Measurements from ENCODE around the gene PHLDB2. TPM values are rescaled to one million over a fixed set of nuclear protein-coding genes. Genes with fewer than 3 reads are reported as not detected.

Gene PHLDB2
- total RNA-seq, 1 donor from 2014 or later, result 43.5 TPM

DNA sequence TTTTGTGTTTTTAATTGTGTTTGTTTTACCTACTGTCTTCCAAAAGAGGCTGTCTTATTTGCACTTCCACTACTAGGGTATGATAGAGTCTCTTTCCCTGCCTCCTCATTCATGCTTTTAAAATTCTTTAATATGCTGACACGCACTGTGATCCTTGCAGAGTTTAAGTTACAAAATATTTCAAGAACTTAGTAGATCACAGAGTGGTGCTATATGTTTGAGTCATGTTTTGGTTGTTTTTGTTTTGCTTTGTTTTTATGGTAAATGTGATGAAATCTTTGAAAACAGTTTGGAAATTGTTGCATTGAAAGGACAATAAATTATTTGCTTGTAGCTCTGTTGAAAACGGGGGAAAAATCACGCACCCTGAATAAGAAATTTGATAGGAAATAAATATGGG lies 113.8 kb downstream of the PHLDB2 start:
- TF ChIP-seq, protein P1, sequence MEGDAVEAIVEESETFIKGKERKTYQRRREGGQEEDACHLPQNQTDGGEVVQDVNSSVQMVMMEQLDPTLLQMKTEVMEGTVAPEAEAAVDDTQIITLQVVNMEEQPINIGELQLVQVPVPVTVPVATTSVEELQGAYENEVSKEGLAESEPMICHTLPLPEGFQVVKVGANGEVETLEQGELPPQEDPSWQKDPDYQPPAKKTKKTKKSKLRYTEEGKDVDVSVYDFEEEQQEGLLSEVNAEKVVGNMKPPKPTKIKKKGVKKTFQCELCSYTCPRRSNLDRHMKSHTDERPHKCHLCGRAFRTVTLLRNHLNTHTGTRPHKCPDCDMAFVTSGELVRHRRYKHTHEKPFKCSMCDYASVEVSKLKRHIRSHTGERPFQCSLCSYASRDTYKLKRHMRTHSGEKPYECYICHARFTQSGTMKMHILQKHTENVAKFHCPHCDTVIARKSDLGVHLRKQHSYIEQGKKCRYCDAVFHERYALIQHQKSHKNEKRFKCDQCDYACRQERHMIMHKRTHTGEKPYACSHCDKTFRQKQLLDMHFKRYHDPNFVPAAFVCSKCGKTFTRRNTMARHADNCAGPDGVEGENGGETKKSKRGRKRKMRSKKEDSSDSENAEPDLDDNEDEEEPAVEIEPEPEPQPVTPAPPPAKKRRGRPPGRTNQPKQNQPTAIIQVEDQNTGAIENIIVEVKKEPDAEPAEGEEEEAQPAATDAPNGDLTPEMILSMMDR (conservative IDR thresholded peaks at IDR 0.05), result no peak
- no peak overlapping the region for H3K27ac Mint-ChIP-seq
- H3K36me3 Mint-ChIP-seq, result peaks cover 3% of the 10 kb centered on the region
- no peak overlapping the region for H3K4me3 Mint-ChIP-seq
- no peaks in the 10 kb centered on the region for H3K27me3 Mint-ChIP-seq
- no peak for DNase-seq (ENCODE audit: extremely low spot score, unreplicated experiment)
- H3K9me3 Mint-ChIP-seq, result no peaks in the 10 kb centered on the region
- peaks cover under 1% of the 10 kb centered on the region for H3K4me1 Mint-ChIP-seq (ENCODE audit: unreplicated experiment)

DNA sequence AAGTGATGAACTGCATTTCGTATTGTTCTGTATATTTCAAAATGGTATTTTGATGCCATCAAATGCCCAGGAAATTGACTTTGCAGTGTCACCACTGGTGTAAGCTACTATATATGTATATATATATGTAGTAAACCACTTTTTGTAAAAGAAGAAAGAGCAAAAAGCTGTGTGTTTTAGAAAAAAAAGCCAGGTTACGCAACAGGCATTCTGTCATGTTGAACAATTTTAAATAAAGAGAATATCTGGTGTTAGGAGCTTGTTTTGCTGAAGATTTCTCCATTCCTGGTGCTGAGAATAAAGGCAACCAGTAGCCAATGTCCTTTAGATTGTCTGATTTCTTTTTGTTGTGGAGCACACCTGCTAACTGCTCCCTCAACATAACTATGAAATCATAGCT lies 116.1 kb downstream of the PHLDB2 start:
- H3K27me3 Mint-ChIP-seq, result no peaks in the 10 kb centered on the region
- no peaks in the 10 kb centered on the region for H3K9me3 Mint-ChIP-seq
- no peak overlapping the region for H3K4me3 Mint-ChIP-seq
- peaks cover 1% of the 10 kb centered on the region for H3K4me1 Mint-ChIP-seq (ENCODE audit: unreplicated experiment)
- no peak overlapping the region for H3K27ac Mint-ChIP-seq
- DNase-seq (ENCODE audit: extremely low spot score, unreplicated experiment), result no peak
- peaks cover 3% of the 10 kb centered on the region for H3K36me3 Mint-ChIP-seq
- TF ChIP-seq, protein P1 (conservative IDR thresholded peaks at IDR 0.05), result no peak

DNA sequence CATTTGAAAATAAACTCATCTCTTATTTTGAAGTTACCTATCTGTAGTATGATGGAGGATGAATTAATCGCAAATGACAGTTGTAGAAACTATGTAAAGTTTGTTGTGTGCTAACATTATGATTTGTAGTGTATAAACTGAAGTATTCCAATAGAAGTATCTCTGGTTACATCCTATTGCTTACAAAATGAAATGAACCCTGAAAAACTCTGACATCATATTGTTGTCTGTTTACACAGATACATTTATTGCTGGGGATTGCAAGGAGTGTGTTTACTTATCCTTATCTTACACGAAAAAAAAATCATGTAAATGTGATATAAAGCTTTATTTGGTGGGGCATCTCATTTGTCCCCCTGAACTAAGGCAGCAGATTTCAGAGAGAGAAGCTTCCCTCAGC lies 117.2 kb downstream of the PHLDB2 start:
- H3K4me1 Mint-ChIP-seq (ENCODE audit: unreplicated experiment), result peaks cover 10% of the 10 kb centered on the region
- no peak overlapping the region for H3K4me3 Mint-ChIP-seq
- H3K27ac Mint-ChIP-seq, result no peak overlapping the region
- DNase-seq (ENCODE audit: extremely low spot score, unreplicated experiment), result no peak
- no peaks in the 10 kb centered on the region for H3K9me3 Mint-ChIP-seq
- H3K27me3 Mint-ChIP-seq, result no peaks in the 10 kb centered on the region
- H3K36me3 Mint-ChIP-seq, result peaks cover 3% of the 10 kb centered on the region
- TF ChIP-seq, protein P1 (conservative IDR thresholded peaks at IDR 0.05), result no peak

DNA sequence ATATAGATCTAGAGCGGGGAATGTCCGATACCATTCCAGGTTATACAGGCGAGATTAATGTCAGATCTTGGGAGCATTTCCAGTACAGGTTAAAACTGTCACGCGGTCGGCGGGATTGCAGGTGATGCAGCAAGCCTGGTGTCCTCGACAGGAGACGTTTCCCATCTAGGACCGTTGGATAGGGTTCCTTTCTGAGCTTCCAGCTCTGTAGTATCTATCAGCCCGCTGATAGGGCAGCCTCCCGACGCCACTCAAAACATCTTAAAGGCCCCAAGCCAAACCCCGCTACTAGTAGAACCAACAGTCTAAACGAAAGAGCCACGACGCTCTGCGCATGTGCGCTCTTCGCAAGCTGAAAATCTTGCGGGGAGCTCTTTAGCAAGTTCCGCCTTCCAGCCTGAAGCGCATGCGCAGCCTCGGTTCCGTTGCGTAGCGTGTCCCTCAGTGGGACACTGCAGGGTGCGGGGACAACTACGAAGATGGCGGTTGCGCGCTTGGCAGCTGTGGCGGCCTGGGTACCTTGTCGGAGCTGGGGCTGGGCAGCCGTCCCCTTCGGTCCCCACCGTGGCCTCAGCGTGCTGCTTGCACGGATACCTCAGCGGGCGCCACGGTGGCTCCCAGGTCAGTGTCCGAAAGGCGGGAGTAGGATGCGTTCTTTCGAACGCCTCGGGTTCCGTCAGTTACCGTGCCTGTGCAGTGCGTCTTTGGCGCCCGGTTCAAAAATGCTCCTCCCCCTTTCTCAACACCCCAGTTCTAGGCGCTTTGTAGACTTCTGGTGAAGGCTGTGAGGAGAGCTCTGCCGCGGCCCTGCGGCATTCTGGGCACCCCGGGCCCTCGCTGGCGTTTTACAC lies 119.7 kb downstream of the PHLDB2 start, which contains the start of gene ABHD10:
Gene ABHD10, plus strand, starts transcription at position 444 of the 851 bp plus-strand sequence. Its CDS starts 36 bp downstream, at position 480.
- DNase-seq (ENCODE audit: extremely low spot score, unreplicated experiment), result peak; percentile 94
- TF ChIP-seq, protein P1 (conservative IDR thresholded peaks at IDR 0.05), result no peak
- Mint-ChIP-seq H3K27ac (peak within 1 kb of the TSS; percentile 86), H3K27me3 (no peaks in the 10 kb centered on the region), H3K36me3 (peaks cover 5% of the 10 kb centered on the region), H3K9me3 (no peaks in the 10 kb centered on the region), H3K4me1 (ENCODE audit: unreplicated experiment) (peaks cover 25% of the 10 kb centered on the region), H3K4me3 (peak within 1 kb of the TSS; percentile 93)

DNA sequence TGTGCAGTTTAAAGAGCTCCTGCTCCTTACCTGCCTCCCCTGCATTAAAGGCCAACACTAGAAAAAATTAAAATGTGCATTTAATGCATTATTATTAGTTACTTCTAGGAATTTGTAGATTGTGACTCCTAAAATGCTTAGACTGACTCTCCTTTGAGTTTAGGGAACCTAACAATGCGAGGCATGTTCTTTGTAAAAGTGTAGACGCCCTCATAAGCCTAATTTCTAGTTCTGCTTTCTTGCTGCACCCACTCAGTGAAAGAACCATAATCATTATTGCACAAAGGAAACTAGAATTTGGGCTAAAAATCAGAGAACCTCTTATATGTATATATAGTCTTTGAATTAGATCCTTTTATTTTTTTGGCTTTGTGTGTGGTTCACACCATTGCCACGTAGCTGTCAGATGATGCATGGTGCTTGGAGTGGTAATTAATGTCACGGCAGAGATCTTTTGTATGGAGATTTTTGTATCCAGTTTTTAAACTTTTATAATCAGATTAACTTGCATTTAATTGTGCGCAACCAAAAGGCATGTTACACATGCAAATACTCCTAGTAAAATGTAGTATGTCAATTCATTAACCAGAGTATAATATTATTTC lies 120.5 kb downstream of the PHLDB2 start:
- Mint-ChIP-seq H3K27ac (peak overlapping the region; percentile 86), H3K9me3 (no peaks in the 10 kb centered on the region), H3K4me1 (ENCODE audit: unreplicated experiment) (peaks cover 25% of the 10 kb centered on the region), H3K36me3 (peaks cover 5% of the 10 kb centered on the region), H3K4me3 (peak overlapping the region; percentile 93), H3K27me3 (no peaks in the 10 kb centered on the region)
- TF ChIP-seq, protein P1 (conservative IDR thresholded peaks at IDR 0.05), result no peak
- no peak for DNase-seq (ENCODE audit: extremely low spot score, unreplicated experiment)

Measured in type B pancreatic cell (in vitro differentiated cells).